ENCODE measurements around the gene RNF223.

GRCh38 chr1:1071486-1072298 is 2.4 kb downstream of the RNF223 start:
- no peak for TF ChIP-seq POLR2A (IDR thresholded peaks at IDR 0.05; ENCODE audit: control extremely low read depth in 1 of 2, low read depth in 2 of 2, low read length in 2 of 2)
- TF ChIP-seq SRF (IDR thresholded peaks at IDR 0.05; ENCODE audit: low read depth, low read length), result no peak
- TF ChIP-seq, protein P1, sequence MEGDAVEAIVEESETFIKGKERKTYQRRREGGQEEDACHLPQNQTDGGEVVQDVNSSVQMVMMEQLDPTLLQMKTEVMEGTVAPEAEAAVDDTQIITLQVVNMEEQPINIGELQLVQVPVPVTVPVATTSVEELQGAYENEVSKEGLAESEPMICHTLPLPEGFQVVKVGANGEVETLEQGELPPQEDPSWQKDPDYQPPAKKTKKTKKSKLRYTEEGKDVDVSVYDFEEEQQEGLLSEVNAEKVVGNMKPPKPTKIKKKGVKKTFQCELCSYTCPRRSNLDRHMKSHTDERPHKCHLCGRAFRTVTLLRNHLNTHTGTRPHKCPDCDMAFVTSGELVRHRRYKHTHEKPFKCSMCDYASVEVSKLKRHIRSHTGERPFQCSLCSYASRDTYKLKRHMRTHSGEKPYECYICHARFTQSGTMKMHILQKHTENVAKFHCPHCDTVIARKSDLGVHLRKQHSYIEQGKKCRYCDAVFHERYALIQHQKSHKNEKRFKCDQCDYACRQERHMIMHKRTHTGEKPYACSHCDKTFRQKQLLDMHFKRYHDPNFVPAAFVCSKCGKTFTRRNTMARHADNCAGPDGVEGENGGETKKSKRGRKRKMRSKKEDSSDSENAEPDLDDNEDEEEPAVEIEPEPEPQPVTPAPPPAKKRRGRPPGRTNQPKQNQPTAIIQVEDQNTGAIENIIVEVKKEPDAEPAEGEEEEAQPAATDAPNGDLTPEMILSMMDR (IDR thresholded peaks at IDR 0.05; ENCODE audit: control extremely low read depth in 1 of 3, insufficient read depth in 1 of 3, low read depth in 1 of 3, low read length in 3 of 3), result no peak
- TF ChIP-seq PHF8 (conservative IDR thresholded peaks at IDR 0.05; ENCODE audit: low read depth, low read length), result no peak
- TF ChIP-seq EP300 (IDR thresholded peaks at IDR 0.05; ENCODE audit: borderline replicate concordance in 1 of 2, low read depth in 2 of 2, low read length in 2 of 2), result no peak
- TF ChIP-seq SIRT6 (IDR thresholded peaks at IDR 0.05; ENCODE audit: low read length), result no peak
- TF ChIP-seq FOSL1 (IDR thresholded peaks at IDR 0.05; ENCODE audit: insufficient read depth, low read depth, low read length), result no peak

Measured in H1 (cell line).